NCI-H524 treated with DMSO at 0.1 percent for 48 hours (cell line): ENCODE data around the gene UBR1.

Experiments used
- DNase-seq: peaks from one replicate; lab custom pipeline; 2025; lab: John Stamatoyannopoulos, UW

Gene UBR1

GRCh38 chr15:43107751-43108150 is 1.9 kb upstream of the UBR1 start:
- no peak for DNase-seq

- DNase-seq: no peak
Observed at GRCh38 chr15:43106486-43106829, 620 bp upstream of the UBR1 start.

DNA sequence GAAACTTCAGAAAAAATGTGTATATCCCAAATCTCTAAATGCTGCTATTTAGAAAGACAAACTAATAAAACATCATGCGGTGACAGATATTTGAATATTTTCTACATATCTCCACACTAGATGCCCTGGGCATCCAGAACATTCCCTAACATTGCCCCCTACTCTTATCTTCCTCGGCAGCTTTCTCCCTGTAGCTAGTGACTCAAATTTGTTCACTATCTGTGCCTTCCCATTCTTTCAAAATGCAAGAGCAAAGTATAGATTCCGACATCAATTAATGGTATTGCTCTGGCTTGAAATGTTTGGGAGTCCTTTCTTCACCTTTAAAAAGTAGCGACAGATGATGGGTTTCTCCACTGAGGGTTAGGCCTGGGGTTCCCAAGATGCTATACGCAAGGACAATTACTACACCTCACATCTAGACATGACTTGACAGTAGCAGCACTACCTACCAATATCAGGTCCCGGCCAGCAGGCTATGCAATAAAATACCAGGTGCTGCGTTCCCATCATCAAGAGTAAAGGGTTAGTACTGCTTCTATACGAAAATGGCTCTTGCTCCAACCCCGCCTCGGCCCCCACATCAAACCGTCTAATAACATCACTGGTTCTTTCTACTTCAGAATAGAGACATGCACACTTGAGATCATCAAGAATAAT is 631 bp downstream of the UBR1 start:
- DNase-seq: no peak

- DNase-seq: no peak
Observed at GRCh38 chr15:43104426-43104825, 1.4 kb downstream of the UBR1 start.

GRCh38 chr15:43103907-43104306 is 1.9 kb downstream of the UBR1 start:
- DNase-seq: no peak

DNA sequence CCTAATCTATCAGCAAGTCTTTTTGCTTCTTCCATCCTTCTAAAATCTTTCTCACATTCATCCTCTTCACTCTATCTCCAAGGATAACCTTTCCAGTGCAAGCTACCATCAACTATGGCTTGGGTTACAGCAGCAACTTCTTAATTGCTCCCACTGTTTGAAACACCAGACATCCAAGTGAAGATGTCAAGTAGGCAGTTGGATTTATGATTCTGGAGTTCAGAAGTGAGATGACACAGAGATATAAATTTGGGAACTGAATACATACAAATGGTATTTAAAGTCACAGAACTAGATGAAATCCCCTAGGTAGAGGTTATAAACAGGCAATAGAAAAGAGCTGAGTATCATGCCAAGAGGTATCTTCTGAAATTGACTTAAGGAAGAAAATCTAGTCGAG is 3.7 kb downstream of the UBR1 start:
- DNase-seq: no peak

- no peak for DNase-seq
Observed at GRCh38 chr15:43100971-43101370, 4.9 kb downstream of the UBR1 start.

DNA sequence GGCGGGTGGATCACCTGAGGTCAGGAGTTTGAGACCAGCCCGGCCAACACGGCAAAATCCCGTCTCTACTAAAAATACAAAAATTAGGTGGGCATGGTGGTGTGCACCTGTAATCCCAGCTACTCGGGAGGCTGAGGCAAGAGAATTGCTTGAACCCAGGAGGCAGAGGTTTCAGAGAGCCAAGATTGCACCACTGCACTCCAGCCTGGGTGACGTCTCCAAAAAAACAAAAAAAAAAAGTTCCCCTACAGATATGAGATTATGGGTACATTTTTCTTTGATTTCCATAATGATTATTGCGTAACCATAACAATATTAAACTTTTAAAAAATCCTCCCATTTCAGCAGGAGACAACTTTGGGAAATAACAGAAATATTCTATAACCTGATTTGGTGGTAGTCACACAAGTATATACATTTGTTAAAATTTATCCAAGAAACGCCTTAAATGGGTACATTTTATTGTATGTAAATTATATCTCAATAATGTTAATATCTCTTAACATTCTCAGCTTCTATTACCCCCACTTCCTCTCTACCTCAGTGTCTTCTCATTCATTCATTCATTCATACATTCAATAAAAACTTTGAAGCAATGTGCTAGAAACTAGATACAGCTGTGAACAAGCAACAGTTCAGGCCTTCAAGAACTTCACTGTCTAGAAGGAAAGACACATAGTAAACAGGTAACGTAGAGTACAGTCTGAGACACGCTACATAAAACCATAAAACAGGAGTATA is 6.6 kb downstream of the UBR1 start:
- no peak for DNase-seq

DNA sequence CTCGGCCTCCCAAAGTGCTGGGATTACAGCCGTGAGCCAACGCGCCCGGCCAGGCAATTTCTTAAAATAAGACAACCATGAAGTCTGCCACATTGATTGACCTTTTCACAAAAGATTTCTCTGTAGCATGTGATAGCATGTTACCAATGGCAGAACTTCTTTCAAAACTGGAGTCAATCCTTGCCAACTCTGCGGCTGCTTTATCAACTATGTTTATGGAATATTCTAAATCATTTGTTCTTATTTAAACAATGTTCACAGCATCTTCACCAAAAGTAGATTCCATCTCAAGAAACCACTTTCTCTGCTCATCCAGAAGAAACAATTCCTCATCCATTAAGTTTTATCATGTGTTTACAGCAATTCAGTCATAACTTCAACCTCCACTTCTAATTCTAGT is 9.4 kb downstream of the UBR1 start:
- no peak for DNase-seq

DNA sequence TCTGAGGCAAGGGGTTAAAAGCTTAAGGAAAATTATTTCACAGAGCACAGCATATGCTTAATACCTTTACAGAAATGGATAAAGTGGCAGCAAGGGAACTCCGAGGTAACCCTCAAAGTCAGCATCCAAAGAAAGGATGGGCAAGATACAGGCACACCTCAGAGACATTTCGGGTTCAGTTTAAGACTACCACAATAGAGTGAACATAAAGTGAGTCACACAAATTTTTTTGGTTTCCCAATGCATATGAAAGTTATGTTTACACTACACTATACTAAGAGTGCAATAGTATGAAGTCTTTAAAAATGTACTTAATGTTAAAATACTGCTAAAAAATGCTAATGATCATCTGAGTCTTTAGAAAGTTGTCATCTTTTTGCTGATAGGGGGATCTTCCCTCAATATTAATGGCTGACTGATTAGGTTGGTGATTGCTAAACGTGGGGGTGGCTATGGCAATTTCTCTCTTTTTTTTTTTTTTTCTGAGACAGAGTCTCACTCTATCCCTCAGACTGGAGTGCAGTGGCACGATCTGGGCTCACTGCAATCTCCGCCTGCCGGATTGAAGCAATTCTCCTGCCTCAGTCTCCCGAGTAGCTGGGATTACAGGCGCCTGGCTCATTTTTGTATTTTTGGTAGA is 10.0 kb downstream of the UBR1 start:
- DNase-seq: no peak

GRCh38 chr15:43095243-43095642 is 10.6 kb downstream of the UBR1 start:
- no peak for DNase-seq

DNA sequence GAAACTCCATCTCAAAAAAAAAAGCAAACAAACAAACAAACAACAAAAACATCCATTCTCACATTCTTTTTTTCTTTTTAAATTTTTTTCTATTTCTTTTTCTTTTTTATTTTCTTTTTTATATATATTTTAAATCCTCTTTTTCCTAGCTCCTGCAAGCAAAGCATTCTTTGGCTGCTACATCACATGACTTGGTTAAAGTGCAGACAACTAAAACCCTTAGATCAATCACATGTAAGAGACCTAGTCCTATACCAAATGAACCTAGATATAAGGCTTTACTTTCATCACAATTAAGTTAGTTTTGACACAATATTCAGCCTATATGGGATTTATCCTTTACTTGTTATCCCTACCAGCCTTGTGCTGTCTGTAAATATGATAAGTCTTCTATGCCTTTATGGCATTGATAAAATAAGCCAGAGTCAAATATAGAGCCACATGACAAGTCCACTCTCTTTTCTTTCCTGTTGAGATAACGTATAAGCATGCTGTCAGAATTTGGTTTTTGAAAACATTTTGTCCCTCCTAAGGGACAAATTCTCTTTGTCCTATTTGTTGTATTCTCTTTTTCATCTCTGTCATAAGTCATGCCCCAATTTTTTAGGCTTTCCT is 11.3 kb downstream of the UBR1 start:
- no peak for DNase-seq

GRCh38 chr15:43093026-43093425 is 12.8 kb downstream of the UBR1 start:
- no peak for DNase-seq

DNA sequence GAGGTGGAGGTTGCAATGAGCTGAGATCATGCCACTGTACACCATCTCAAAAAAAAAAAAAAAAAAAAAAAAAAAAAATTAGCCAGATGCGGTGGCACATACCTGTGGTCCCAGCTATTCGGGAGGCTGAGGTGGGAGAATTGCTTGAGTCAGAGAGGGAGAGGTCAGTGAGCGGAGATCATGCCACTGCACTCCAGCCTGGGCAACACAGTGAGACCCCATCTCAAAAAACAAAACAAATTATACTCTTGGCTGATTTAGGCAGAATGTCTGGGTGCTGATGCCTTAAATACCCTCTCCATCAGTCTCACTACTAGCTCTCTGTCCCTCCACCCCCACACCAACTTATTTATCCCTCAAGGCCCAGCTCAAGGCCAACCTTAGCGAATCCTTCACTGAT is 14.0 kb downstream of the UBR1 start:
- DNase-seq: no peak

DNA sequence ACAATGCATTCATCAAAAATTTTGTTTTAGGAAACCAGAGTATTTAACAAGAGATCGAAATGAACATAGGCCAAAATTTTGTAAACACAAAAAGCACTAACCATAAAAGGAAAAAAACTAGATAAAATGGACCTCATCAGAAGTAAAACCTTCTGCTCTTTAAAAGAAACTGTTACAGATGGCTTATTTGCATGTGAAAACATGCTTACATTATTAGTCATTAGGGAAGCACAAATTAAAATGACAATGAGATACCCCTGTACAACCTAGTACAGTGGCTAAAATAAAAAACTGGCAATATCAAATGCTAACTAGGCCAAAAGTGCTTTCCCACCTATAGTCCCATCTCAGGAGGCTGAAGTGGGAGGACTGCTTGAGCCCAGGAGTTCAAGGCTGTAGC is 19.3 kb downstream of the UBR1 start:
- no peak for DNase-seq

DNA sequence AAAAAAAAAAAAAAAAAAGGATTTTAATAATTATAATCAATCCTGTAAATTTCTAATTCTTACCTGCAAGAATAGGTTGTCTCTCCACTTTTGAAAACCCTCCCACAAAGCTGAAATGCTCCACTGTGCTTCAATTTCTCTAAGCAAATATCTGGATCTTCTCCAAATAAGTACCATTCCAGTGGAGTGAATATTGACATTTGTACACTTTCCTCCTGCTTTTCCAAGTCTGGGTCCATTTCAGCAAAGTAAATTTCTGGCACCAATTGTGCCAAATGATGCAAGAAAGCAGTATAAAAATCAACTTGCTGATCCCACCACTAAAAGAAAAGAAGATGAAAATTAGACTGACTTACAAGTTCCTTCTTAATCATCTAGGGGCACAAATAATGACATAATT is 19.9 kb downstream of the UBR1 start:
- no peak for DNase-seq

- no peak for DNase-seq
Observed at GRCh38 chr15:43082509-43082908, 23.3 kb downstream of the UBR1 start.

GRCh38 chr15:43081283-43081682 is 24.6 kb downstream of the UBR1 start:
- DNase-seq: no peak

GRCh38 chr15:43071451-43071850 is 34.4 kb downstream of the UBR1 start:
- no peak for DNase-seq

GRCh38 chr15:43070893-43071292 is 34.9 kb downstream of the UBR1 start:
- DNase-seq: no peak

- no peak for DNase-seq
Observed at GRCh38 chr15:43070249-43070648, 35.6 kb downstream of the UBR1 start.

DNA sequence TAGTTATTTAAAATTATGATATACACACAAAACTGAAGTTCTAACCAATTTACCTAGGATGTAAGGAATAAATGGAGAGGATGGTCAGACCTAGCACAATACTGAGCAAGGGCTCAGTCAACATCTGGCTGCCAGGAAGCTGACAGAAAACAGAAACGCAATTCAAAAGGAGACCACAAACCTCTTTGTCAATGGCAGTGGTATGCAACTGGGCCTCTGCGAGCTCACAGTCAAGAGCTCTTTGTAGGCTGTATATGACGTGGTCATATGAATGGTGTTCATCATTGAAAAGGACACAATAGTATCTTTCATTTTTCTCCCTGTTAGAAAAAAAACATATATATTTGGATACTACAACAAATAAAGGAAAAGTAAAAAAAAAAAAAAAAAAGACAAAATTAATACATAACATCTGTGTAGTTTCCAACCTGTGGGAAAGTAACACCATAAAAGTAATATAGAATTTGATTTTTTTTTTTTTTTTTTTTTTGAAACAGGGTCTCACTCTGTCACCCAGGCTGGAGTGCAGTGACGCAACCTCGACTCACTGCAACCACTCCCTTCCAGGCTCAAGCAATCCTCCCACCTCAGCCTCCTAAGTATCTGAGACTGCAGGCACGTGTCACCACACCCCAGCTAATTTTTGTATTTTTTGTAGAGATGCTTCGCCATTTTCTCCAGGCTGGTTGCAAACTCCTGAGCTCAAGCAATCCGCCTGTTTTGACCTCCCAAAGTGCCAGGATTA is 37.9 kb downstream of the UBR1 start:
- no peak for DNase-seq
